SK-N-MC (cell line): Measurements from ENCODE around the gene MCCC2.
A peak's percentile ranks its signal among the peaks of the same experiment; 100 is the strongest.

Experiments used
- DNase-seq: peaks from one replicate; pipeline ENCODE4 v3.0.0-alpha.2; 2011; ENCODE audit warnings: low read depth, low spot score
- H3K27ac ChIP-seq: fragments of 200-600 bp; sonication (generic); 2 replicates; pipeline ENCODE4 v1.5.1; 2016; ENCODE audit warnings: mixed run types
- H3K36me3 ChIP-seq: fragments of 200-600 bp; sonication (generic); 2 replicates; pipeline ENCODE4 v1.6.1; 2017; ENCODE audit warnings: antibody characterized with exemption, low read length, mixed read lengths; ENCODE audit not compliant: insufficient read depth
- H3K4me3 ChIP-seq: fragments of 200-600 bp; sonication (generic); 2 replicates; pipeline ENCODE4 v1.5.1; 2016
- H3K9ac ChIP-seq: fragments of 200-600 bp; sonication (generic); 2 replicates; pipeline ENCODE4 v1.8.0; 2017; ENCODE audit warnings: mixed run types, mixed read lengths; ENCODE audit not compliant: insufficient read length
- H3K9me3 ChIP-seq: fragments of 200-600 bp; sonication (generic); 2 replicates; pipeline ENCODE4 v1.6.1; 2017; ENCODE audit warnings: low read depth, mild to moderate bottlenecking, antibody characterized with exemption, low read length, moderate library complexity, mixed read lengths
- EZH2 ChIP-seq: fragments of 200-600 bp; sonication (generic); IDR thresholded peaks from one replicate; pipeline ENCODE4 v1.6.1; 2017; ENCODE audit warnings: antibody characterized with exemption
- FOXP2 ChIP-seq: optimal IDR thresholded peaks from 2 replicates; pipeline ENCODE3; 2011; ENCODE audit warnings: mild to moderate bottlenecking, moderate library complexity; ENCODE audit not compliant: insufficient read depth; ENCODE audit errors: extremely low read length, control extremely low read depth
- POLR2AphosphoS5 ChIP-seq: IDR thresholded peaks from 2 replicates; pipeline ENCODE4 v1.6.1; 2012; ENCODE audit warnings: mild to moderate bottlenecking, low read depth, low read length, borderline replicate concordance

The MCCC2 gene

DNA sequence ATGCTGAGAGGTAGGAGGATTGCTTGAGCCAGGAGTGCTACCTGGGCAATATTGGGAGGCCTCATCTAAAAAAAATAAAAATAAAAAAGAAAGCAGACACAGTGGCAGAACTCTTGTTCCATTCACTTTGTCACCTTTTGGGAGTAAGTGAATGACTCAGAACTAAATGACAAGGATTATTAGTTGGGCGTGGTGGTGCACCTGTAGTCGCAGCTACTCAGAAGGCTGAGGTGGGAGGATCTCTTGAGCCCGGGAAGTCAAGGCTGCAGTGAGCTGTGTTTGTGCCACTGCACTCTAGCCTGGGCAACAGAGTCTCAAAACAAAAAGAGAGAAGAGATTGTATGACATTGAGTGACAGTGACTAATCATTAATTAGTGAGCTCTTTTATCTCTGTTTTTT lies 34.1 kb downstream of the MCCC2 start:
- Histone ChIP-seq H3K27ac (no peak overlapping the region), H3K4me3 (no peak overlapping the region), H3K9me3 (no peaks in the 10 kb centered on the region), H3K36me3 (no peaks in the 10 kb centered on the region; the same call in 1 of the 2 replicates), H3K9ac (no peak overlapping the region)
- TF ChIP-seq EZH2 = no peak
- no peak for TF ChIP-seq POLR2AphosphoS5
- no peak for TF ChIP-seq FOXP2
- DNase-seq = no peak

- H3K4me3 ChIP-seq = no peak overlapping the region
- no peak overlapping the region for H3K27ac ChIP-seq
- no peak for DNase-seq
- peaks cover under 1% of the 10 kb centered on the region; the same call in 1 of the 2 replicates for H3K36me3 ChIP-seq
- TF ChIP-seq EZH2 = no peak
- no peak for TF ChIP-seq FOXP2
- TF ChIP-seq POLR2AphosphoS5 = no peak
- H3K9ac ChIP-seq = no peak overlapping the region
- H3K9me3 ChIP-seq = no peaks in the 10 kb centered on the region
Measured at GRCh38 chr5:71621741-71622140, 34.6 kb downstream of the MCCC2 start.

- H3K9ac ChIP-seq = no peak overlapping the region
- no peak overlapping the region for H3K27ac ChIP-seq
- DNase-seq = no peak
- no peaks in the 10 kb centered on the region for H3K9me3 ChIP-seq
- TF ChIP-seq FOXP2 = no peak
- no peak for TF ChIP-seq POLR2AphosphoS5
- no peak for TF ChIP-seq EZH2
- no peak overlapping the region for H3K4me3 ChIP-seq
- peaks cover 7% of the 10 kb centered on the region; the same call in 1 of the 2 replicates for H3K36me3 ChIP-seq
Measured at GRCh38 chr5:71623221-71623794, 36.2 kb downstream of the MCCC2 start.

DNA sequence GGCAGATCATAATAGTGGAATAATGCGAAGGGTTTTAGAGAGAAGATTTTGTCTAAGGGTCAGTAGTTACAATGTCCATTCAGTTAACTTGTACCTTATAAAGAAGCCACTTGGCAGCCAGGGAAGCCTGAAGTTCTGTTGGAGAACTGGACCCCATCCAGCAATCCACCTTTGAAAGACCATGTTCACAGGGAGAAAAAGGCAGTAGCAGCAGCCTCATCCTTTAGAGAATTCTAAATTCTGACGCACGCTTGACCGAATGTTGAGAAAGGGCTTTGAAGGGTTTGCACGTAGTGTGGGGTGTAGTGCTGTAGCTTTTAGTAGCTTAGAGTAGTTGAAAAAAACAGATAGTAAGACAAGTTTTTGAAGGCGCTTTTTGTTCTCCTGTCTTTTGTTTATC lies 42.8 kb downstream of the MCCC2 start:
- TF ChIP-seq FOXP2 (no peak), EZH2 (no peak), POLR2AphosphoS5 (no peak)
- DNase-seq = no peak
- Histone ChIP-seq H3K9ac (no peak overlapping the region), H3K9me3 (no peaks in the 10 kb centered on the region), H3K4me3 (no peak overlapping the region), H3K27ac (no peak overlapping the region), H3K36me3 (peaks cover 7% of the 10 kb centered on the region; the same call in 1 of the 2 replicates)

DNA sequence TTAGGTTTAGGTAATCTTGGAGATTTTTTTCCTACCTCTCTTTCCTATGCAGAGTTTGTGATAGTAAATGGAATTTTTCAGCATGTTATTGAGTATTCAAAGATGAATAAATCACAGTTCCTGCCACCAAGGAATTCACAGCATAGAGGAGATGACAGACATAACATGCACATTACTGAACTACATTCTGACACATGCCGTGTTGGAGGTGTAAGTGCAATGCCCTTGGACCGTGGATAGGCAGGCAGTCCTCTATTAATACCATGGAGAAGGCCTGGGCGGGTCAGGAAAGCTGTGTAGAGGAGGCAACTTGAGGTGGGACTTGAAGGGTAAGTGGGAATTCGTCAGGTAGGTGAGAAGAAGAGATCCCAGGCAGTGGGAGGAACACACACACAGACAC lies 43.9 kb downstream of the MCCC2 start:
- Histone ChIP-seq H3K27ac (no peak overlapping the region), H3K36me3 (peaks cover 12% of the 10 kb centered on the region; the same call in 1 of the 2 replicates), H3K9ac (no peak overlapping the region)

DNA sequence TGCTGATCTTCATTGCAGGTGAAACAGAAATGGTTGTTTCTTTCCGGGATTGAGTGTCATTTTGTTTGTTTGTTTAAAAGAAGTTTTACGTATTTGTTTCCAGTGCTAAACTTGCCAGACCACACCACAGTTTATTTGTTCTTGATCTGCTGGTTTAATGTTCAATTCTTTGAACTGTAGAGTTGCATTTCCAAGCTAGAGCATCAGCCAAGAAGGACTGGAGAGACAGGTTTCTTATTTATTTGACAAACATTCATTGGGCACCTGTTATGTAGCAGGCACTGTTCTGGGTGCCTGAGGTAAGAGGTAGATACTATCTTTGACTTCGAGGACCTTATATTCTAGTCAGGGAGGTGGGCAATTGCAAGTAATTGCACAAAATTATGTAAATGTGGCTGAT lies 45.0 kb downstream of the MCCC2 start:
- no peak overlapping the region for H3K27ac ChIP-seq

More for the DNA sequence above, 43.9 kb downstream of the MCCC2 start:
- H3K4me3 ChIP-seq = no peak overlapping the region
- no peaks in the 10 kb centered on the region for H3K9me3 ChIP-seq
- DNase-seq = no peak
- TF ChIP-seq FOXP2 (no peak), EZH2 (no peak), POLR2AphosphoS5 (no peak)

GRCh38 chr5:71633255-71634155 lies 46.4 kb downstream of the MCCC2 start:
- Histone ChIP-seq H3K36me3 (peaks cover 11% of the 10 kb centered on the region), H3K9me3 (no peaks in the 10 kb centered on the region), H3K9ac (no peak overlapping the region), H3K27ac (no peak overlapping the region), H3K4me3 (no peak overlapping the region)
- peak; percentile 34 for DNase-seq
- TF ChIP-seq FOXP2 (no peak), EZH2 (no peak), POLR2AphosphoS5 (no peak)

More for the DNA sequence above, 45.0 kb downstream of the MCCC2 start:
- Histone ChIP-seq H3K9me3 (no peaks in the 10 kb centered on the region), H3K36me3 (peaks cover 7% of the 10 kb centered on the region; the same call in 1 of the 2 replicates), H3K9ac (no peak overlapping the region), H3K4me3 (no peak overlapping the region)
- TF ChIP-seq POLR2AphosphoS5 = no peak
- no peak for TF ChIP-seq FOXP2
- TF ChIP-seq EZH2 = no peak
- no peak for DNase-seq

DNA sequence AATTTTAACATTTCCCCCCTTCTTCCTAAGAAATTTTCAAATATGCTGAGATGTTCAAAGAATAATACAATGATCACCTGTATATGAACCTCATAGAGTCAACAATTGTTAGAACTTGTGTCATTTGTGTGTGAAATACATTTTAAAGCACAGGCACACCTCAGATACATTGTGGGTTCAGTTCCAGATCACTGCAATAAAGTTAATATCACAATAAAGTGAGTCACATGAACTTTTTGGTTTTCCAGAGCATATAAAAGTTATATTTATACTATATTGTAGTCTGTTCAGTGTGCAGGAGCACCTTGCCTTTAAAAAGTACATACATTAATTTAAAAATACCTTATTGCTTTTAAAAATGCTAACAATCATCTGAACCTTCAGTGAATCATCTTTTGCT lies 50.0 kb downstream of the MCCC2 start:
- H3K9me3 ChIP-seq = no peaks in the 10 kb centered on the region
- no peak overlapping the region for H3K27ac ChIP-seq
- H3K9ac ChIP-seq = no peak overlapping the region
- H3K4me3 ChIP-seq = no peak overlapping the region
- no peak for DNase-seq
- no peak for TF ChIP-seq EZH2
- no peak for TF ChIP-seq POLR2AphosphoS5
- no peak for TF ChIP-seq FOXP2
- peaks cover 23% of the 10 kb centered on the region for H3K36me3 ChIP-seq
